Stomach (tissue), 9 donors: Measurements from ENCODE around the gene ZBTB44. TPM values are rescaled to one million over a fixed set of nuclear protein-coding genes. Genes with fewer than 3 reads are reported as not detected.
"Not testable (repeated sequence)": the region's sequence is repeated elsewhere in the genome, so short reads cannot be mapped to it uniquely, and the experiment has no call there.

ENCODE experiments used
- DNase-seq, 2 donors: peaks; one replicate each; pipeline versions ENCODE4 v3.0.0 to v3.0.0-alpha.2; 2013 to 2019
- H3K27ac ChIP-seq, 5 donors: fragments of 200-600 bp in 4 of 5; sonication (generic) in 4 of 5; one replicate each; pipeline ENCODE4 v1.5.1; 2013 to 2019; ENCODE audit warnings: mild to moderate bottlenecking in 1 of 5, moderate library complexity in 1 of 5
- H3K27me3 ChIP-seq, 3 donors: fragments of 200-600 bp; sonication (generic); one replicate each; pipeline ENCODE4 v1.5.1; 2017 to 2019; ENCODE audit warnings: mixed run types in 1 of 3
- H3K36me3 ChIP-seq, 4 donors: fragments of 200-600 bp; sonication (generic); 1 replicate in 3 of 4; 2 replicates in 1 of 4; pipeline ENCODE4 v1.5.1; 2016 to 2019
- H3K4me1 ChIP-seq, 4 donors: fragments of 200-600 bp; sonication (generic); one replicate each; pipeline ENCODE4 v1.5.1; 2016 to 2019
- H3K4me3 ChIP-seq, 4 donors: fragments of 200-600 bp; sonication (generic) in 3 of 4; one replicate each; pipeline ENCODE4 v1.5.1; 2016 to 2019; ENCODE audit warnings: mild to moderate bottlenecking in 1 of 4
- H3K9me3 ChIP-seq, 4 donors: fragments of 200-600 bp; sonication (generic); one replicate each; pipeline ENCODE4 v1.5.1; 2016 to 2019
- EP300 ChIP-seq: sonication (generic); formaldehyde crosslinking; IDR thresholded peaks from one replicate; pipeline ENCODE4 v1.6.1; 2017; ENCODE audit warnings: antibody characterized with exemption
- POLR2A ChIP-seq, 4 donors: fragments of 450-650 bp; IDR thresholded peaks; one replicate each; pipeline ENCODE4 v1.6.1; 2016; ENCODE audit warnings: antibody characterized with exemption in 4 of 4, control low read depth in 2 of 4, mild to moderate bottlenecking in 1 of 4, moderate library complexity in 1 of 4
- POLR2AphosphoS5 ChIP-seq, 3 donors: sonication (generic); formaldehyde crosslinking; IDR thresholded peaks; one replicate each; pipeline ENCODE4 v1.6.1; 2016; ENCODE audit warnings: antibody characterized with exemption in 3 of 3
- WGBS, 5 donors: extraction: QIAGEN DNeasy Blood & Tissue Kit in 3 of 5; methylation state at CpG; one replicate each; pipeline versions ENCODE4 v1.1.5 to v1.1.7; 2013 to 2018; 5-methylcytosine and 5-hydroxymethylcytosine counted together
- intact Hi-C: fragments of 100-400 bp; cut with DNase I; formaldehyde crosslinking; loops from one replicate; pipeline ENCODE4 v1.15.1; 2023; ENCODE audit warnings: low total_unique reads
- polyA plus RNA-seq, 3 donors: library from polyadenylated mRNA; stranded (reverse); fragments of 200-250 nt; gene quantifications; one replicate each; pipeline ENCODE4 v1.2.3, GENCODE V29; 2013
- total RNA-seq, 5 donors: library from RNA; depleted of rRNA; stranded (reverse); fragments of >200 nt; gene quantifications; one replicate each; pipeline versions ENCODE4 v1.1.0 to v1.2.3, GENCODE V29; 2014 to 2016
- TF ChIP-seq, protein P1 (sequence below), 7 experiments: fragments of 450-650 bp in 4 of 7; fragments of 200-600 bp in 3 of 7; sonication (generic) in 3 of 7; IDR thresholded peaks; one replicate each; pipeline ENCODE4 v1.5.1; 2016 to 2019; ENCODE audit warnings: antibody characterized with exemption in 7 of 7, control low read depth in 2 of 7, mild to moderate bottlenecking in 1 of 7
- donor health status: healthy with polysubstance abuse.
- donor health status: Bipolar disorder and iron deficiency.
- donor health status: healthy.

The ZBTB44 gene
- total and polyA plus RNA-seq, 8 donors: 8.4 to 123 (median 35.9) TPM

DNA sequence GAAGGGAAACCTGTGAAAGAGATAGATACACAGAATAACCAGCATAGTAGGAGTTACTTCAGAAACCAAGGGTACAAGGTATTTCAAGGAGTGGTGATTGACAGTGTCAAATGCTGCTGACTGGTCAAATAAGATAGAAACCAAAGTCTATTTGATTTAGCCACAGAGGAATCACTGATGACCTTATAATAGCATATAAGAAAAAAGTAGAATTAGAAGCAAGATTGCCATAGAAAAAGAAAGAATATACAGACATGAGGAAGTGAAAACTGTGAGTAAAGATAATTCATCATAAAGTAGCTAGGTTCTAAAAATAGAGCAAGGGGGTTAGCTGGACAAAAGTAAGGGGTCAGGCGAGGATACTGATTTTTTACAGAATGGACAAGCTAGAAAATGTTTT, 14.2 kb downstream of the ZBTB44 start:
- H3K4me3 ChIP-seq: no peak overlapping the region
- WGBS, 5 donors: 49 to 68% (median 58%) methylated on average over 1 of the region's 1 CpG
- H3K36me3 ChIP-seq: peaks cover 0 to 7% (median 3%) of the 10 kb centered on the region in 4 donors
- no peaks in the 10 kb centered on the region for H3K27me3 ChIP-seq
- no peaks in the 10 kb centered on the region for H3K9me3 ChIP-seq
- H3K4me1 ChIP-seq: peaks cover 4 to 41% (median 15%) of the 10 kb centered on the region in 4 donors
- no peak overlapping the region for H3K27ac ChIP-seq
- no peak for DNase-seq
- intact Hi-C loops: no loop called here
- no peak for TF ChIP-seq EP300
- TF ChIP-seq, protein P1, sequence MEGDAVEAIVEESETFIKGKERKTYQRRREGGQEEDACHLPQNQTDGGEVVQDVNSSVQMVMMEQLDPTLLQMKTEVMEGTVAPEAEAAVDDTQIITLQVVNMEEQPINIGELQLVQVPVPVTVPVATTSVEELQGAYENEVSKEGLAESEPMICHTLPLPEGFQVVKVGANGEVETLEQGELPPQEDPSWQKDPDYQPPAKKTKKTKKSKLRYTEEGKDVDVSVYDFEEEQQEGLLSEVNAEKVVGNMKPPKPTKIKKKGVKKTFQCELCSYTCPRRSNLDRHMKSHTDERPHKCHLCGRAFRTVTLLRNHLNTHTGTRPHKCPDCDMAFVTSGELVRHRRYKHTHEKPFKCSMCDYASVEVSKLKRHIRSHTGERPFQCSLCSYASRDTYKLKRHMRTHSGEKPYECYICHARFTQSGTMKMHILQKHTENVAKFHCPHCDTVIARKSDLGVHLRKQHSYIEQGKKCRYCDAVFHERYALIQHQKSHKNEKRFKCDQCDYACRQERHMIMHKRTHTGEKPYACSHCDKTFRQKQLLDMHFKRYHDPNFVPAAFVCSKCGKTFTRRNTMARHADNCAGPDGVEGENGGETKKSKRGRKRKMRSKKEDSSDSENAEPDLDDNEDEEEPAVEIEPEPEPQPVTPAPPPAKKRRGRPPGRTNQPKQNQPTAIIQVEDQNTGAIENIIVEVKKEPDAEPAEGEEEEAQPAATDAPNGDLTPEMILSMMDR (IDR thresholded peaks at IDR 0.05): no peak
- TF ChIP-seq POLR2A (IDR thresholded peaks at IDR 0.05): no peak
- no peak for TF ChIP-seq POLR2AphosphoS5 (IDR thresholded peaks at IDR 0.05)

DNA sequence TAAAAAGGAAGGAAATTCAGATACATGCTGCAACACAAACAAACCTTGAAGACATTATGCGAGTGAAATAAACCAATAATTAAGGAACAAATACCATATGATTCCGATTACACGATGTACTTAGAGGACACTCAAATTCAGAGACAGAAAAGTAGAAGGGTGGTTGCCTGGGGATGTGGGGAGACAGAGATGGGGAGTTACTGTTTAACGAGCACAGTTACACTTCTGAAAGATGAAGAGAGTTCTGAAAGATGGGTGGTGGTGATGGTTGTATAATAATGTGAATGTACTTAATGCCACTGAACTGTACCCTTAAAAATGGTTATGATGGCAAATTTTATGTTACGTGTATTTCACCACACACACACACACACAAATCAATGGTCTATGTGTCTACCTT, 14.7 kb downstream of the ZBTB44 start:
- H3K4me3 ChIP-seq: no peak overlapping the region
- H3K27ac ChIP-seq: no peak overlapping the region
- H3K9me3 ChIP-seq: no peaks in the 10 kb centered on the region
- H3K27me3 ChIP-seq: no peaks in the 10 kb centered on the region
- intact Hi-C loops: no loop called here
- TF ChIP-seq POLR2A (IDR thresholded peaks at IDR 0.05): no peak
- peaks cover 0 to 9% (median 3%) of the 10 kb centered on the region in 4 donors for H3K36me3 ChIP-seq
- peaks cover 4 to 44% (median 15%) of the 10 kb centered on the region in 4 donors for H3K4me1 ChIP-seq
- DNase-seq: no peak
- WGBS, 5 donors: 95 to 99% (median 96%) methylated on average over 5 of the region's 5 CpGs

DNA sequence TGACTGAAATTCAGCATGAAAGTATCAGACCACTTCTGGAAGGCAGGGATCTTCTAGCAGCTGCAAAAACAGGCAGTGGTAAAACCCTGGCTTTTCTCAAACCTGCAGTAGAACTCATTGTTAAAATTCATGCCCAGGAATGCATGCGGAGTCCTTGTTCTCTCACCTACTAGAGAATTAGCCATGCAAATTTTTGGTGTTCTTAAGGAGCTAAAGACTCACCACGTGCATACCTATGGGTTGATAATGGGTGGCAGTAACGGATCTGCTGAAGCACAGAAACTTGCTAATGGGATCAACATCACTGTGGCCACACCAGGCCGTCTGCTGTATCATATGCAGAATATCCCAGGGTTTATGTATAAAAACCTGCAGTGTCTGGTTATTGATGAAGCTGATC, 19.1 kb downstream of the ZBTB44 start:
- Histone ChIP-seq H3K9me3 (no peaks in the 10 kb centered on the region), H3K27ac (no peak overlapping the region), H3K4me1 (peaks cover 2 to 29% (median 6%) of the 10 kb centered on the region in 4 donors), H3K27me3 (no peaks in the 10 kb centered on the region), H3K4me3 (no peak overlapping the region), H3K36me3 (peaks cover 0 to 6% (median 0%) of the 10 kb centered on the region in 4 donors)
- intact Hi-C loops: no loop called here
- WGBS, 5 donors: 76 to 84% (median 79%) methylated on average over 4 of the region's 4 CpGs
- TF ChIP-seq POLR2AphosphoS5 (IDR thresholded peaks at IDR 0.05): no peak
- TF ChIP-seq EP300: no peak
- TF ChIP-seq, protein P1 (IDR thresholded peaks at IDR 0.05): no peak
- no peak for DNase-seq

DNA sequence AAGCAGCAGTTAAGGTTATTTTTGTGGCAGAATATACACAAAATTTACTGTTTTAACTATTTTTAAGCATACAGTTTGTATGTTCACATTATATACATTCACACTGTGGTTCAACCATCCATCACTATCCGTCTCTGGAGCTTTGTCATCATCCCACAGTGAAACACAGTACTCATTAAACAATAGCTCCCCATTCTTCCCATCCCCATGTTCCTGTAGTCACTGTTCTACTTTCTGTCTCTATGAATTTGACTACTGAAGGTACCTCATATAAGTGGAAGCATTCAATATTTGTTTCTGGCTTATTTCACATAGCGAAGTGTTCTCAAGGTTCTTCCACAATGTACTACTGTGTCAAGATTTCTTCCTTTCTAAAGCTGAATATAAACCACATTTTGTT, 32.6 kb downstream of the ZBTB44 start:
- H3K9me3 ChIP-seq: peaks cover 0 to 14% (median 5%) of the 10 kb centered on the region in 4 donors

DNA sequence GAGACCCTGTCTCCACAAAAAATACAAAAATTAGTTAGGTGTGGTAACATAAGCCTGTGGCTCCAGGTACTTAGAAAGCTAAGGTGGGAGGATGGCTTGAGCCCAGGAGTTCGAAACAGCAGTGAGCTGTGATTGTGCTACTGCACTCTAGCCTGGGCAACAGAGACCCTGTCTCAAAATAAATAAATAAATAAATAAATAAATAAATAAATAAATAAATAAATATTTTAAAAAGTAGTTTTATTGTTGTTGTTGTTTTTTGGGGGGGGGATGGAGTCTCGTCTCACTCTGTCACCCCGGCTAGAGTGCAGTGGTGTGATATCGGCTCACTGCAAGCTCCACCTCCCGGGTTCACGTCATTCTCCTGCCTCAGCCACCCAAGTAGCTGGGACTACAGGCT, 33.4 kb downstream of the ZBTB44 start:
- H3K36me3 ChIP-seq, H3K27ac ChIP-seq, intact Hi-C loops, H3K4me1 ChIP-seq, H3K4me3 ChIP-seq, DNase-seq, H3K27me3 ChIP-seq: not testable (repeated sequence)
- H3K9me3 ChIP-seq: peaks cover 0 to 14% (median 5%) of the 10 kb centered on the region in 4 donors
- 93 to 99% (median 97%) methylated on average over 6 of the region's 6 CpGs for WGBS, 5 donors

More for the DNA sequence above, 32.6 kb downstream of the ZBTB44 start:
- no peak for TF ChIP-seq EP300
- no peak for TF ChIP-seq POLR2AphosphoS5 (IDR thresholded peaks at IDR 0.05)
- TF ChIP-seq POLR2A (IDR thresholded peaks at IDR 0.05): no peak
- TF ChIP-seq, protein P1 (IDR thresholded peaks at IDR 0.05): no peak
- Histone ChIP-seq H3K27ac (no peak overlapping the region), H3K27me3 (no peaks in the 10 kb centered on the region), H3K4me1 (peaks cover 0 to 5% (median 0%) of the 10 kb centered on the region in 4 donors), H3K36me3 (no peaks in the 10 kb centered on the region), H3K4me3 (no peak overlapping the region)
- WGBS, 5 donors: 95 to 99% (median 97%) methylated on average over 2 of the region's 2 CpGs
- intact Hi-C loops: no loop called here
- no peak for DNase-seq
